ENCODE measurements around the gene MEIS1. TPM values are rescaled to one million over a fixed set of nuclear protein-coding genes. Genes with fewer than 3 reads are reported as not detected.
A peak's percentile ranks its signal among the peaks of the same experiment; 100 is the strongest.

Gene MEIS1
- total RNA-seq, 1 donor from 2014 or later: 250 TPM

- DNase-seq (ENCODE audit: extremely low spot score, unreplicated experiment): no peak
These were observed 29.5 kb upstream of the MEIS1 start for GRCh38 chr2:66405473-66405872.

GRCh38 chr2:66408905-66409304 is 26.0 kb upstream of the MEIS1 start:
- H3K27ac Mint-ChIP-seq: no peak overlapping the region
- H3K4me1 Mint-ChIP-seq (ENCODE audit: unreplicated experiment): peaks cover 10% of the 10 kb centered on the region
- no peaks in the 10 kb centered on the region for H3K27me3 Mint-ChIP-seq
- H3K9me3 Mint-ChIP-seq: peaks cover 15% of the 10 kb centered on the region
- TF ChIP-seq, protein P1, sequence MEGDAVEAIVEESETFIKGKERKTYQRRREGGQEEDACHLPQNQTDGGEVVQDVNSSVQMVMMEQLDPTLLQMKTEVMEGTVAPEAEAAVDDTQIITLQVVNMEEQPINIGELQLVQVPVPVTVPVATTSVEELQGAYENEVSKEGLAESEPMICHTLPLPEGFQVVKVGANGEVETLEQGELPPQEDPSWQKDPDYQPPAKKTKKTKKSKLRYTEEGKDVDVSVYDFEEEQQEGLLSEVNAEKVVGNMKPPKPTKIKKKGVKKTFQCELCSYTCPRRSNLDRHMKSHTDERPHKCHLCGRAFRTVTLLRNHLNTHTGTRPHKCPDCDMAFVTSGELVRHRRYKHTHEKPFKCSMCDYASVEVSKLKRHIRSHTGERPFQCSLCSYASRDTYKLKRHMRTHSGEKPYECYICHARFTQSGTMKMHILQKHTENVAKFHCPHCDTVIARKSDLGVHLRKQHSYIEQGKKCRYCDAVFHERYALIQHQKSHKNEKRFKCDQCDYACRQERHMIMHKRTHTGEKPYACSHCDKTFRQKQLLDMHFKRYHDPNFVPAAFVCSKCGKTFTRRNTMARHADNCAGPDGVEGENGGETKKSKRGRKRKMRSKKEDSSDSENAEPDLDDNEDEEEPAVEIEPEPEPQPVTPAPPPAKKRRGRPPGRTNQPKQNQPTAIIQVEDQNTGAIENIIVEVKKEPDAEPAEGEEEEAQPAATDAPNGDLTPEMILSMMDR (conservative IDR thresholded peaks at IDR 0.05): no peak
- DNase-seq (ENCODE audit: extremely low spot score, unreplicated experiment): no peak
- no peak overlapping the region for H3K4me3 Mint-ChIP-seq
- H3K36me3 Mint-ChIP-seq: peaks cover 9% of the 10 kb centered on the region

More at GRCh38 chr2:66405473-66405872, 29.5 kb upstream of the MEIS1 start:
- Mint-ChIP-seq H3K9me3 (peaks cover 15% of the 10 kb centered on the region), H3K4me3 (peak overlapping the region; percentile 39), H3K4me1 (ENCODE audit: unreplicated experiment) (peaks cover 10% of the 10 kb centered on the region), H3K36me3 (peaks cover 13% of the 10 kb centered on the region), H3K27me3 (no peaks in the 10 kb centered on the region), H3K27ac (peak overlapping the region; percentile 87)
- TF ChIP-seq, protein P1 (conservative IDR thresholded peaks at IDR 0.05): no peak

- H3K4me1 Mint-ChIP-seq (ENCODE audit: unreplicated experiment): no peaks in the 10 kb centered on the region
- DNase-seq (ENCODE audit: extremely low spot score, unreplicated experiment): no peak
- H3K9me3 Mint-ChIP-seq: no peaks in the 10 kb centered on the region
- TF ChIP-seq, protein P1 (conservative IDR thresholded peaks at IDR 0.05): no peak
- H3K4me3 Mint-ChIP-seq: no peak overlapping the region
- H3K27me3 Mint-ChIP-seq: no peaks in the 10 kb centered on the region
- no peak overlapping the region for H3K27ac Mint-ChIP-seq
- H3K36me3 Mint-ChIP-seq: no peaks in the 10 kb centered on the region
These were observed 22.1 kb upstream of the MEIS1 start for GRCh38 chr2:66412874-66413273.

- Mint-ChIP-seq H3K27me3 (no peaks in the 10 kb centered on the region), H3K27ac (no peak overlapping the region), H3K9me3 (no peaks in the 10 kb centered on the region), H3K4me3 (no peak overlapping the region), H3K36me3 (no peaks in the 10 kb centered on the region), H3K4me1 (ENCODE audit: unreplicated experiment) (no peaks in the 10 kb centered on the region)
- TF ChIP-seq, protein P1 (conservative IDR thresholded peaks at IDR 0.05): no peak
- no peak for DNase-seq (ENCODE audit: extremely low spot score, unreplicated experiment)
These were observed 20.0 kb upstream of the MEIS1 start for GRCh38 chr2:66414896-66415295.

DNA sequence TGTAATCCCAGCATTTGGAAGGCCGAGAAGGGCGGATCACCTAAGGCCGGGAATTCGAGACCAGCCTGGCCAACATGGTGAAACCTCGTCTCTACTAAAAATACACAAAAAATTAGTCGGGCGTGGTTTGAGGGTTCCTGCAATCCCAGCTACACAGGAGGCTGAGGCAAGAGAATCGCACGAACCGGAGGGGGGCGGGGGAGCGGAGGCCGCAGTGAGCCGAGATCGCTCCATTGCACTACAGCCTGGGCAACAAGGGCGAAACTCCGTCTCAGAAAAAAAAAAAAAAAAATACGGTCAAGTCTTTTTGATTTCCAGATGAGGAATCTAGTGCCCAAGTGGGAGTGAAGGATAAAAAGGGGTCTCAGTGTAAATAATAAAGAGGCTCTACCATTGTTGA is 16.5 kb upstream of the MEIS1 start:
- Mint-ChIP-seq H3K4me3 (no peak overlapping the region), H3K4me1 (ENCODE audit: unreplicated experiment) (peaks cover 21% of the 10 kb centered on the region), H3K36me3 (no peaks in the 10 kb centered on the region), H3K27me3 (no peaks in the 10 kb centered on the region), H3K27ac (no peak overlapping the region), H3K9me3 (no peaks in the 10 kb centered on the region)
- TF ChIP-seq, protein P1 (conservative IDR thresholded peaks at IDR 0.05): no peak
- DNase-seq (ENCODE audit: extremely low spot score, unreplicated experiment): no peak

- no peak for DNase-seq (ENCODE audit: extremely low spot score, unreplicated experiment)
- H3K27ac Mint-ChIP-seq: peak overlapping the region; percentile 79
- no peaks in the 10 kb centered on the region for H3K9me3 Mint-ChIP-seq
- H3K4me1 Mint-ChIP-seq (ENCODE audit: unreplicated experiment): peaks cover 35% of the 10 kb centered on the region
- H3K27me3 Mint-ChIP-seq: peaks cover 17% of the 10 kb centered on the region
- H3K4me3 Mint-ChIP-seq: peak overlapping the region; percentile 4
- no peaks in the 10 kb centered on the region for H3K36me3 Mint-ChIP-seq
- TF ChIP-seq, protein P1 (conservative IDR thresholded peaks at IDR 0.05): no peak
These were observed 13.3 kb upstream of the MEIS1 start for GRCh38 chr2:66421612-66422011.
